ENCODE data around the gene P2RY14. TPM values are rescaled to one million over a fixed set of nuclear protein-coding genes. Genes with fewer than 3 reads are reported as not detected.
A peak's percentile ranks its signal among the peaks of the same experiment; 100 is the strongest.

Gene P2RY14
- total RNA-seq, 1 experiment from 2014 or later = not detected

DNA sequence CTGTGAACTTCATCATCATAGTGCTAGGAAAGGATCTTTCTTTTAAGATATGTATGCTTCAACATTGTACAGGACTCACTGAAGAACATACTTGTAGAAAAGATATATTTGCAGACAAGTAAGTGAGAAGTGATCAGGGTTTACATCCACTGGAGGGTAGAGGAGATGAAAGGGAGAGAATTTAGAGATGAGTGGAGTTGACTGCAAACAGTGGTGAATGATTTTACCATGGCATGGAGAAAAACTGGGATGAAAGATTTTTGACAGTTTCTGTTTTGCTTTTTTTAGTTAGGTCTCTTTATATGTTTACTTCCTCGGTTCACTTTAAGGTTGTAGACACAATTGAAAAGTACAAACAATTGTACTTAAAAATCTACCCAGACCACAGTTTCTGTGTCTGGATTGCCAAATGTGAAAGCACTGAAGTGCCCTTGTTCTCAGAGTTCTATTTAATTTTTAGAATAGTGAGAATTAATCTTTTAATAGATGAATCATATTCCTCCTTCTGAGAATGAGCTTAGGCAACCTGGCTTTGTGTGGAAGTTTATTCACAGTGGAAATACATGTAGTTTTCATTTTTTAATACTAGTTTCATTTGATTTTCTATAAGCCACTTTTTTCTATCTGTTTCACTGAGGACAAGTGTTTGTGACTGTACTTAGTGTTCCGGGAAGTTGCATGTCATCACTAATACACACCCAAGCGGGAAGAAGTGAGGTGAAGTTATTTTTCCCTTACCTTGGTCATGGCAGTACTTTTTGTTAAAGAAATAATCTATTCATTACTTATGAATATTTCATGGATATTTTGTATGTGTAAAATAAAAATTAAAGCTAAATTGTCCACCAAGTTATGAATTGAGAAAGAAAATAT is 73.6 kb downstream of the P2RY14 start:
- H3K27me3 Mint-ChIP-seq (ENCODE audit: insufficient read depth, unreplicated experiment) = no peaks in the 10 kb centered on the region
- H3K4me1 Mint-ChIP-seq (ENCODE audit: low read depth, unreplicated experiment) = peaks cover 19% of the 10 kb centered on the region
- no peak overlapping the region for H3K27ac Mint-ChIP-seq (ENCODE audit: unreplicated experiment)
- DNase-seq = no peak
- no peak overlapping the region for H3K4me3 Mint-ChIP-seq (ENCODE audit: unreplicated experiment)
- Histone ChIP-seq H3K9me3 (no peaks in the 10 kb centered on the region), H3K36me3 (ENCODE audit: control insufficient read depth, insufficient read depth, low read length) (no peaks in the 10 kb centered on the region), H3K4me3 (ENCODE audit: low read depth, low read length) (no peak overlapping the region), H3K4me1 (peaks cover 13% of the 10 kb centered on the region), H3K27me3 (replicated peaks; ENCODE audit: control insufficient read depth, insufficient read depth, low read length) (no peaks in the 10 kb centered on the region)
- BruUV-seq (replicated peaks) = no TSS peak
- H3K9me3 Mint-ChIP-seq (ENCODE audit: unreplicated experiment) = peaks cover 12% of the 10 kb centered on the region
- POLR2A ChIA-PET = no interaction called here
- intact Hi-C loops (cut with micrococcal nuclease; ENCODE audit: unreplicated experiment) = no loop called here
- CTCF ChIA-PET = no interaction called here
- peaks cover 5% of the 10 kb centered on the region for H3K36me3 Mint-ChIP-seq (ENCODE audit: insufficient read depth, unreplicated experiment)
- TF ChIP-seq, protein P1, sequence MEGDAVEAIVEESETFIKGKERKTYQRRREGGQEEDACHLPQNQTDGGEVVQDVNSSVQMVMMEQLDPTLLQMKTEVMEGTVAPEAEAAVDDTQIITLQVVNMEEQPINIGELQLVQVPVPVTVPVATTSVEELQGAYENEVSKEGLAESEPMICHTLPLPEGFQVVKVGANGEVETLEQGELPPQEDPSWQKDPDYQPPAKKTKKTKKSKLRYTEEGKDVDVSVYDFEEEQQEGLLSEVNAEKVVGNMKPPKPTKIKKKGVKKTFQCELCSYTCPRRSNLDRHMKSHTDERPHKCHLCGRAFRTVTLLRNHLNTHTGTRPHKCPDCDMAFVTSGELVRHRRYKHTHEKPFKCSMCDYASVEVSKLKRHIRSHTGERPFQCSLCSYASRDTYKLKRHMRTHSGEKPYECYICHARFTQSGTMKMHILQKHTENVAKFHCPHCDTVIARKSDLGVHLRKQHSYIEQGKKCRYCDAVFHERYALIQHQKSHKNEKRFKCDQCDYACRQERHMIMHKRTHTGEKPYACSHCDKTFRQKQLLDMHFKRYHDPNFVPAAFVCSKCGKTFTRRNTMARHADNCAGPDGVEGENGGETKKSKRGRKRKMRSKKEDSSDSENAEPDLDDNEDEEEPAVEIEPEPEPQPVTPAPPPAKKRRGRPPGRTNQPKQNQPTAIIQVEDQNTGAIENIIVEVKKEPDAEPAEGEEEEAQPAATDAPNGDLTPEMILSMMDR (IDR thresholded peaks at IDR 0.05; ENCODE audit: insufficient read depth in 1 of 2, low read depth in 1 of 2, low read length in 1 of 2, severe bottlenecking in 1 of 2, unreplicated experiment in 1 of 2) = no peak

- H3K36me3 ChIP-seq (ENCODE audit: control insufficient read depth, insufficient read depth, low read length) = no peaks in the 10 kb centered on the region
- no peaks in the 10 kb centered on the region for H3K27me3 ChIP-seq (replicated peaks; ENCODE audit: control insufficient read depth, insufficient read depth, low read length)
- no peaks in the 10 kb centered on the region for H3K27me3 Mint-ChIP-seq (ENCODE audit: insufficient read depth, unreplicated experiment)
- no TSS peak for BruUV-seq (replicated peaks)
- peaks cover 24% of the 10 kb centered on the region for H3K4me1 ChIP-seq
- no peak within 1 kb of the TSS for H3K27ac Mint-ChIP-seq (ENCODE audit: unreplicated experiment)
- intact Hi-C loops (cut with micrococcal nuclease; ENCODE audit: unreplicated experiment) = no loop called here
- ChIA-PET POLR2A (no interaction called here), CTCF (no interaction called here)
- peaks cover 34% of the 10 kb centered on the region for H3K4me1 Mint-ChIP-seq (ENCODE audit: low read depth, unreplicated experiment)
- no peaks in the 10 kb centered on the region for H3K9me3 ChIP-seq
- H3K4me3 ChIP-seq (ENCODE audit: low read depth, low read length) = no peak within 1 kb of the TSS
- H3K4me3 Mint-ChIP-seq (ENCODE audit: unreplicated experiment) = no peak within 1 kb of the TSS
- H3K36me3 Mint-ChIP-seq (ENCODE audit: insufficient read depth, unreplicated experiment) = peaks cover 12% of the 10 kb centered on the region
- TF ChIP-seq, protein P1 (IDR thresholded peaks at IDR 0.05; ENCODE audit: insufficient read depth in 1 of 2, low read depth in 1 of 2, low read length in 1 of 2, severe bottlenecking in 1 of 2, unreplicated experiment in 1 of 2) = no peak
- DNase-seq = no peak
- peaks cover 19% of the 10 kb centered on the region for H3K9me3 Mint-ChIP-seq (ENCODE audit: unreplicated experiment)
These were observed 75.3 kb downstream of the P2RY14 start, which contains the start of gene GPR171 for GRCh38 chr3:151203051-151203420. Gene GPR171 (minus strand): TSS chr3:151203216. CDS start chr3:151199386, 3,830 bp downstream.

GRCh38 chr3:151201051-151201730 is 77.2 kb downstream of the P2RY14 start:
- TF ChIP-seq, protein P1 (IDR thresholded peaks at IDR 0.05; ENCODE audit: insufficient read depth in 1 of 2, low read depth in 1 of 2, low read length in 1 of 2, severe bottlenecking in 1 of 2, unreplicated experiment in 1 of 2) = no peak

More at GRCh38 chr3:151201051-151201730, 77.2 kb downstream of the P2RY14 start:
- peaks cover 7% of the 10 kb centered on the region for H3K36me3 Mint-ChIP-seq (ENCODE audit: insufficient read depth, unreplicated experiment)
- no peaks in the 10 kb centered on the region for H3K9me3 ChIP-seq
- no peak overlapping the region for H3K4me3 Mint-ChIP-seq (ENCODE audit: unreplicated experiment)
- peaks cover 43% of the 10 kb centered on the region for H3K4me1 ChIP-seq
- intact Hi-C loops (cut with micrococcal nuclease; ENCODE audit: unreplicated experiment) = no loop called here
- H3K27me3 ChIP-seq (replicated peaks; ENCODE audit: control insufficient read depth, insufficient read depth, low read length) = no peaks in the 10 kb centered on the region
- BruUV-seq (replicated peaks) = no TSS peak
- no peak overlapping the region for H3K4me3 ChIP-seq (ENCODE audit: low read depth, low read length)
- H3K27me3 Mint-ChIP-seq (ENCODE audit: insufficient read depth, unreplicated experiment) = no peaks in the 10 kb centered on the region
- peaks cover 19% of the 10 kb centered on the region for H3K9me3 Mint-ChIP-seq (ENCODE audit: unreplicated experiment)
- ChIA-PET CTCF (no interaction called here), POLR2A (no interaction called here)
- no peak for DNase-seq
- H3K4me1 Mint-ChIP-seq (ENCODE audit: low read depth, unreplicated experiment) = peaks cover 34% of the 10 kb centered on the region
- H3K27ac Mint-ChIP-seq (ENCODE audit: unreplicated experiment) = peak overlapping the region; percentile 49
- H3K36me3 ChIP-seq (ENCODE audit: control insufficient read depth, insufficient read depth, low read length) = no peaks in the 10 kb centered on the region
